Frontal cortex (tissue), 4 donors: ENCODE measurements around the gene PARP4. TPM values are rescaled to one million over a fixed set of nuclear protein-coding genes. Genes with fewer than 3 reads are reported as not detected.
"Not testable (repeated sequence)": the region's sequence is repeated elsewhere in the genome, so short reads cannot be mapped to it uniquely, and the experiment has no call there.

Experiments used
- DNase-seq, 2 donors: peaks; one replicate each; pipeline ENCODE4 v3.0.0; 2012; ENCODE audit warnings: low spot score in 2 of 2
- FAIRE-seq: peaks from 2 replicates; lab custom pipeline; 2012; peaks lifted over from hg19 to GRCh38; lab: Jason Lieb, UNC
- total RNA-seq: library from RNA; depleted of rRNA; stranded (reverse); fragments of >200 nt; gene quantifications from one replicate; pipeline ENCODE4 v1.2.3, GENCODE V29; 2014
- donor health status: control.
- donor health status: control.
- donor health status: control.

PARP4 gene
- total RNA-seq, 1 donor from 2014 or later: 9.4 TPM

- DNase-seq: no peak
- FAIRE-seq: no peak
Observed at GRCh38 chr13:24506698-24507335, 5.8 kb downstream of the PARP4 start.

- DNase-seq, FAIRE-seq: not testable (repeated sequence)
Observed at GRCh38 chr13:24506283-24506682, 6.3 kb downstream of the PARP4 start.

GRCh38 chr13:24505756-24506155, 6.8 kb downstream of the PARP4 start:
- DNase-seq: no peak
- FAIRE-seq: no peak

- DNase-seq (no peak), FAIRE-seq (no peak)
Observed at GRCh38 chr13:24505256-24505655, 7.3 kb downstream of the PARP4 start.

- DNase-seq (no peak), FAIRE-seq (no peak)
Observed at GRCh38 chr13:24503379-24503696, 9.2 kb downstream of the PARP4 start.

GRCh38 chr13:24502533-24503378, 9.8 kb downstream of the PARP4 start:
- FAIRE-seq (no peak), DNase-seq (no peak)

- DNase-seq: no peak
- FAIRE-seq: no peak
Observed at GRCh38 chr13:24500977-24501376, 11.6 kb downstream of the PARP4 start.

- DNase-seq (no peak), FAIRE-seq (no peak)
Observed at GRCh38 chr13:24497742-24498141, 14.8 kb downstream of the PARP4 start.

- FAIRE-seq: not testable (repeated sequence)
Observed at GRCh38 chr13:24496295-24496694, 16.3 kb downstream of the PARP4 start.

GRCh38 chr13:24495151-24495729, 17.3 kb downstream of the PARP4 start:
- FAIRE-seq (no peak), DNase-seq (no peak)

More at GRCh38 chr13:24496295-24496694, 16.3 kb downstream of the PARP4 start:
- not testable (repeated sequence) for DNase-seq

GRCh38 chr13:24493356-24493755, 19.2 kb downstream of the PARP4 start:
- FAIRE-seq (no peak), DNase-seq (no peak)

GRCh38 chr13:24491845-24492244, 20.7 kb downstream of the PARP4 start:
- FAIRE-seq (no peak), DNase-seq (no peak)

- no peak for FAIRE-seq
- no peak for DNase-seq
Observed at GRCh38 chr13:24489721-24490120, 22.9 kb downstream of the PARP4 start.

GRCh38 chr13:24488092-24488491, 24.5 kb downstream of the PARP4 start:
- FAIRE-seq, DNase-seq: not testable (repeated sequence)

GRCh38 chr13:24486017-24486657, 26.4 kb downstream of the PARP4 start:
- not testable (repeated sequence) for FAIRE-seq, DNase-seq

- DNase-seq (no peak), FAIRE-seq (no peak)
Observed at GRCh38 chr13:24473686-24474085, 38.9 kb downstream of the PARP4 start.

- DNase-seq, FAIRE-seq: not testable (repeated sequence)
Observed at GRCh38 chr13:24472129-24472528, 40.4 kb downstream of the PARP4 start.

GRCh38 chr13:24463078-24463477, 49.5 kb downstream of the PARP4 start:
- no peak for FAIRE-seq
- DNase-seq: no peak

- DNase-seq (no peak), FAIRE-seq (no peak)
Observed at GRCh38 chr13:24460256-24460655, 52.3 kb downstream of the PARP4 start.

GRCh38 chr13:24459726-24460125, 52.9 kb downstream of the PARP4 start:
- no peak for FAIRE-seq

More at GRCh38 chr13:24459726-24460125, 52.9 kb downstream of the PARP4 start:
- no peak for DNase-seq
